ENCODE results near the gene FKBP15. TPM values are rescaled to one million over a fixed set of nuclear protein-coding genes. Genes with fewer than 3 reads are reported as not detected.

FKBP15 gene
- total and polyA plus RNA-seq, 2 of the 8 experiments (the other 6 are each of a cell fraction or from before 2014, with no cell fraction given): 9.9 to 13.8 TPM

GRCh38 chr9:113168809-113169208 lies 52.3 kb downstream of the FKBP15 start:
- no peaks in the 10 kb centered on the region for H3K27me3 ChIP-seq (replicated peaks in 1 of 4; ENCODE audit: control insufficient read depth in 3 of 4, extremely low read depth in 1 of 4, insufficient read depth in 3 of 4, low read length in 3 of 4)
- no peak overlapping the region for H3K4me2 ChIP-seq (ENCODE audit: insufficient read depth in 1 of 2, low read depth in 2 of 2, low read length in 2 of 2)
- no peak overlapping the region for H2BK120ac ChIP-seq (replicated peaks; ENCODE audit: low read depth, low read length)
- H3K4ac ChIP-seq (replicated peaks; ENCODE audit: insufficient read length, low read depth, low read length): no peak overlapping the region
- no peak for FAIRE-seq
- no peak overlapping the region for H2BK12ac ChIP-seq (ENCODE audit: low read depth, low read length)
- H3K23ac ChIP-seq (ENCODE audit: insufficient read length): no peak overlapping the region
- H4K20me1 ChIP-seq (replicated peaks in 1 of 2; ENCODE audit: control insufficient read depth in 1 of 2, insufficient read depth in 2 of 2, low read length in 2 of 2): no peaks in the 10 kb centered on the region
- no peaks in the 10 kb centered on the region for H3K23me2 ChIP-seq (ENCODE audit: low read depth, low read length)
- no peak overlapping the region for H3K27ac ChIP-seq (ENCODE audit: low read depth, low read length)
- H3K4me1 ChIP-seq (replicated peaks in 1 of 4; ENCODE audit: control insufficient read depth in 3 of 4, insufficient read depth in 4 of 4, low read length in 3 of 4): no peaks in the 10 kb centered on the region
- no peak overlapping the region for H3K4me3 ChIP-seq (ENCODE audit: extremely low read depth in 1 of 4, insufficient read depth in 2 of 4, low read depth in 3 of 4, low read length in 4 of 4)
- no peak overlapping the region for H2AFZ ChIP-seq (ENCODE audit: low read length)
- H4K5ac ChIP-seq (ENCODE audit: insufficient read length, low read depth, low read length): no peak overlapping the region
- no peak overlapping the region for H3K56ac ChIP-seq (replicated peaks; ENCODE audit: insufficient read length, low read depth, low read length)
- no peak overlapping the region for H3K9ac ChIP-seq (replicated peaks in 1 of 4; ENCODE audit: extremely low read depth in 1 of 4, low read depth in 3 of 4, low read length in 3 of 4)
- H3K9me3 ChIP-seq (ENCODE audit: insufficient read depth in 2 of 2, low read depth in 1 of 2, low read length in 1 of 2): no peaks in the 10 kb centered on the region
- ChIA-PET POLR2A (ENCODE audit: partially characterized antibody) (no interaction called here), CTCF (ENCODE audit: partially characterized antibody) (no interaction called here)
- no peak overlapping the region for H2AK5ac ChIP-seq (ENCODE audit: low read depth, low read length)
- no peak overlapping the region for H3K18ac ChIP-seq (ENCODE audit: extremely low read depth, low read length)
- no peak overlapping the region for H2BK5ac ChIP-seq (ENCODE audit: low read depth, low read length)
- H2BK20ac ChIP-seq (ENCODE audit: low read length): no peak overlapping the region
- H4K91ac ChIP-seq (replicated peaks; ENCODE audit: insufficient read length, low read length): no peak overlapping the region
- H3K36me3 ChIP-seq (ENCODE audit: control insufficient read depth in 2 of 4, insufficient read depth in 4 of 4, low read length in 3 of 4): peaks cover 16 to 52% (median 42%) of the 10 kb centered on the region in 4 experiments; a peak in 7 of 8 replicates
- no peak for DNase-seq (ENCODE audit: low read depth in 1 of 2, low spot score in 2 of 2)
- H3K14ac ChIP-seq (ENCODE audit: insufficient read length): no peak overlapping the region
- 97% methylated on average over 5 of the region's 5 CpGs; no CpG with 5 or more reads in 1 of the 2 experiments for WGBS, 2 experiments (ENCODE audit: extremely low coverage in 1 of 2, insufficient coverage in 1 of 2, insufficient read length in 1 of 2, insufficient replicate concordance in 2 of 2, low coverage in 1 of 2, low lambda C conversion rate in 2 of 2, missing lambda C conversion rate in 1 of 2)
- H3K79me1 ChIP-seq (ENCODE audit: low read depth, low read length): no peaks in the 10 kb centered on the region
- no peak overlapping the region for H4K8ac ChIP-seq (ENCODE audit: extremely low read depth, insufficient read depth, low read length)
- H3K79me2 ChIP-seq (ENCODE audit: control insufficient read depth in 1 of 2, insufficient read depth in 2 of 2, low read length in 2 of 2): no peaks in the 10 kb centered on the region
- H2BK15ac ChIP-seq (ENCODE audit: low read length): no peak overlapping the region
- TF ChIP-seq SRF (IDR thresholded peaks at IDR 0.05; ENCODE audit: low read depth, low read length) (no peak), KDM5A (IDR thresholded peaks at IDR 0.05; ENCODE audit: low read length) (no peak), RXRA (IDR thresholded peaks at IDR 0.05; ENCODE audit: insufficient read depth, low read depth, low read length) (no peak), SP4 (IDR thresholded peaks at IDR 0.05; ENCODE audit: low read length) (no peak), EP300 (IDR thresholded peaks at IDR 0.05; ENCODE audit: borderline replicate concordance in 1 of 2, low read depth in 2 of 2, low read length in 2 of 2) (no peak), POU5F1 (IDR thresholded peaks at IDR 0.05; ENCODE audit: low read depth, low read length) (no peak), CBX5 (IDR thresholded peaks at IDR 0.05; ENCODE audit: low read depth, low read length) (no peak), CHD1 (IDR thresholded peaks at IDR 0.05; ENCODE audit: low read depth, low read length) (no peak), HDAC2 (IDR thresholded peaks at IDR 0.05; ENCODE audit: borderline replicate concordance in 1 of 2, low read depth in 2 of 2, low read length in 2 of 2) (no peak), TBP (IDR thresholded peaks at IDR 0.05; ENCODE audit: low read depth, low read length) (no peak)
- TF ChIP-seq, protein P1, sequence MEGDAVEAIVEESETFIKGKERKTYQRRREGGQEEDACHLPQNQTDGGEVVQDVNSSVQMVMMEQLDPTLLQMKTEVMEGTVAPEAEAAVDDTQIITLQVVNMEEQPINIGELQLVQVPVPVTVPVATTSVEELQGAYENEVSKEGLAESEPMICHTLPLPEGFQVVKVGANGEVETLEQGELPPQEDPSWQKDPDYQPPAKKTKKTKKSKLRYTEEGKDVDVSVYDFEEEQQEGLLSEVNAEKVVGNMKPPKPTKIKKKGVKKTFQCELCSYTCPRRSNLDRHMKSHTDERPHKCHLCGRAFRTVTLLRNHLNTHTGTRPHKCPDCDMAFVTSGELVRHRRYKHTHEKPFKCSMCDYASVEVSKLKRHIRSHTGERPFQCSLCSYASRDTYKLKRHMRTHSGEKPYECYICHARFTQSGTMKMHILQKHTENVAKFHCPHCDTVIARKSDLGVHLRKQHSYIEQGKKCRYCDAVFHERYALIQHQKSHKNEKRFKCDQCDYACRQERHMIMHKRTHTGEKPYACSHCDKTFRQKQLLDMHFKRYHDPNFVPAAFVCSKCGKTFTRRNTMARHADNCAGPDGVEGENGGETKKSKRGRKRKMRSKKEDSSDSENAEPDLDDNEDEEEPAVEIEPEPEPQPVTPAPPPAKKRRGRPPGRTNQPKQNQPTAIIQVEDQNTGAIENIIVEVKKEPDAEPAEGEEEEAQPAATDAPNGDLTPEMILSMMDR (IDR thresholded peaks at IDR 0.05; ENCODE audit: control extremely low read depth in 1 of 3, insufficient read depth in 1 of 3, low read depth in 1 of 3, low read length in 3 of 3): no peak

All from H1 (cell line).